ENCODE results near the gene PLXNA4.

PLXNA4 gene

DNA sequence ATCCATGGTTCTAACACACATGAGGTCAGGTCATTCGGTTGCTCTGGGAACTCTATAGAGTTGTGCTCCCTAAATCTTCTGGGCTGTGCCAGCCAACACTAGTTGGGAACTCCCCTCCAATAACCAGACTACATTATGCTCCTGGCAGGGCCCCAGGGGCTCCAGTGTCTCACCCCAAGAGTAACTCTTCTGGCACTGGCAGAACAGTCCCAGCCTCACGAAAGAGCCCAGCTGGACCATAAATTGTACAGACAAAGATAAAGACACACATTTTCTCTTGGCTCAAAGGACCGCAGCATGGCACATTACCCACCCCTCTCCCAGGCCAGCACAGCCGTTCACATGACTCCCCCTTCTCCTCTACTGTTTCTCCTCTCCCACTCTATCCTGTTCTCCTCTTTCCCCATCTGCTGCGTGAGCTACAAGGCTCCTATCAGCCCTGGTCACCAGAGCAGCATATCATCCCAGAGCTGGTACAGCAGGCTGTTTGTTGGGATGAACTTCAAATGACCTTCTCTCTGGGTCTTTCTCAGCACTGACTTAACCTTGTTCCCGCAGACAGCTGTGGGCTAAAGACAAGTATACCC is 230.6 kb downstream of the PLXNA4 start:
- no peak for DNase-seq

- DNase-seq: no peak
These were observed 231.2 kb downstream of the PLXNA4 start for GRCh38 chr7:132345030-132345429.

GRCh38 chr7:132343199-132343598 is 233.1 kb downstream of the PLXNA4 start:
- peak; percentile 23 for DNase-seq

DNA sequence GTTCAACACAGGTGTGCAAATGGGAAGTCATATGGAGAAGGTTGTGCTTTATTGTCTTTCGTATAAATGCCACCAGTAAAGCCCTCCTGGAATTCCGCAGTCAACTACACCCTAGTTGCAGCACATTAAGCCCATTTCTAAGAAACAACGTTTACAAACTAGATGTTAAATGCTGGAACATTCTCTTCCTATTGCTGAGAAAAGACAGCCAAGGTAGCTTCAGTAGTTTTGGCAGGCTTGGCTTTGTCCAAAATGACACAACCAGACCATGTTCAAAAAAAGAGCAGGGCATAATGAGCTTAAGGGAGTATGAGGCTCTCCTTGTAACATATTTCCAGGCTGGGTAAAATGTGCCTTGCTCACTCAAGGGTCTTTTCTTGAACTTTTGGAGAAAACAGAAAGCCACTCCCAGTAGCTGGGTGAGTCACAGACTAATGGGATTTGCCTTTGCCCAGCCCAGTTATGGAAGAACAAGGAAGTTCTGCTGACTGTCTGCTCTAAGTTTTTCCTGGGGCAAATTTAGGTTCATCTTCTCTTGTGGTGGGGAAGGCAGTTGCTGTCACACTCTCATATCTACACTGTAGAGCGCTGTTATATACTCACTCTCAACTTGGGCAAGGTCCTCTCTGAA is 238.7 kb downstream of the PLXNA4 start:
- DNase-seq: no peak

DNA sequence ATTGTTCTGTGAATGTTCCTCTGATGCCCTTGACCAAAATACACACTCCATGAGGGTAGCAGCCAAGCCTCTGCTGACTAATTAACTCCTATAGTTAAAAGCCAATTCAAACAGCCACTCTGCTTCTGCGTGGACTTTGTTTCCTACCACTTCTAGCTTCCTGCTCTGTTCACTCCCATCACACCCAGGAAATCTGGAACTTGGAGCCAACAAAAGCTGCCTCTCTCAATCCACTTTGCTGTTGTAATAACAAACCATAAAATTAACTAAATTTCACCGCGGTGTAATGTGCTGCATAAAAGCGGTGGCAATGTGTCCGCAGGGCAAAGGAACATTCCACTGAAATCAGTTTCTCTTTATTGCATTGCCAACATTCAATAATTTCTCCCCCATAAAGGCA is 239.5 kb downstream of the PLXNA4 start:
- DNase-seq: no peak

DNA sequence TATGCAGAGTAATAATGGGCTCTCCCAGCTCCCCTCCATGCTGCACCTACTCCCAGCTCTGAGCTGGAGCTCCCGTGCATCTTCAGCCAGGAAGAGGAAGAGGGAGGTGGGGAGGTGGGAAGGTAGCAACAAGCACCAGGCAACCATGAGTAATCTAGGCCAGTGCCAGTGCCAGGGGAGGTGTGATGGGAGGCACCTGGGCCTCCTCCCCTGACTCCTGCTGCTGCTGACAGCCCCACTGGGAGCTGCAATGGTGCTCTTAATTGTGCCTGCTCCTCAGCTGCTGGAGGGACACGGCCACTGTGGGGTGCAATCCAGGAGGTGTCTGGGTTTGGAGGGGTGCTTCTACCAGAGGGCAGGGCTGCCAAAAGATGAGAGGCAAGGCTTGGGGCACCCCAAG is 243.0 kb downstream of the PLXNA4 start:
- DNase-seq: no peak

GRCh38 chr7:132328760-132329159 is 247.5 kb downstream of the PLXNA4 start:
- DNase-seq: no peak

DNA sequence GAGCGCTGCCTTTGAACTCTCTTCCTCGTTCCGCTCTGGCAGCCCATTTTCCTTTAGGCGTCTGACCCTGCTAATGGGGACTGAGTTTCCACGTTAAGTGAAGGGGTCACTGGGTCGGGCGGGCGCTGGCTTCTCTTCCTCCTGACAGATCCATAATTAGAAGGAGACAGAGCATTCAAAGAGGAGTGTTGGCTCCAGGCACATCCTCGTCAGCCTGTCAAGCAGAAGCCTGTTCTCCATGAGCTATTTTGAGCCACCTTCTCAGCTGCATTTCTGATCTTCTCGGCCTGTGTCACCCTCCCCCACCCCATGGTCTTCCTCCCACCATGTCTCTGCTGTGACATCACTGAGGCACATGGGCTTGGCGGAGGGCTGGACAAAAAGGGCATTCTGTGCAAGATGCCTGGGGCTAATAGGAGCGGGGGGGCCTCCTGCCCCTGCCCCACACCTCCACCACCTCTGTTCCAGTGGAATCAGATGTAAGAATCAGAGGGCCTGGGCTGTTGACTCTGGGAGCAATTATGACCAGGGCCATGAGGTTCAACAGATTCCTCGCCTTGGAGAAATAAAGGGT is 248.1 kb downstream of the PLXNA4 start:
- DNase-seq: no peak

DNA sequence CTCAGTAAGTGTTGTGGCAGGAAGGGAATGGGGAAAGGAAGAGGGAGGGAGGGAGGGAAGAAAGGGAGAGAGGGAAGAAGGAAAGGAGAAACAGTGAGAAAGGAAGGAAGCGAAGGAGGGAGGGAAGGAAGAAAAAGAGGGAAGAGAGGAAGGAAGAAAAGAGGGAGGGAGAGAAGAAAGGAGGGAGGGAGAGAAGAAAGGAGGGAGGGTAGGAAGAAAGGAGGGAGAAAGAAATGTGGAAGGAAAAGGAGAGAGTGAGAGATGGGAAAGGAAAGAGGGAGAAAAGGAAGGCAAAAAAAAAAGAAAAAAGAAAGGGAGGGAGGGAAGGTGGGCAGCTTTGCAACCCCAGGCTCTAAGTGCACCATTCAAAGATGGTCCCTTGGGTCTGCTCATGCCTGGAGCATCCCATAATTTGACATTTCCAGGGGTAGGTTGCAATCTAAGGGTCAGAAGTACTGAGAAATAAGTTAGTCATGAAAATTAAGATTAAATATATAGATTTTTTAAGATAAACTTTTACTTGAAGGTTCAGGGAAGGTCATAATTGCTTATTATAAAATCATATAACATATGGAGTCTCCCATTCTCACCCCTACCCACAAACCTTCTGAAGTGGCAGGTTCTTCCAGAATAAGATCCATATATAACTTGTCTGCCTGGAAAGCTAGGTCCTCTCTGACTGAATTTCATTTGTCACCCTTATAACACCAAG is 249.2 kb downstream of the PLXNA4 start:
- no peak for DNase-seq

DNA sequence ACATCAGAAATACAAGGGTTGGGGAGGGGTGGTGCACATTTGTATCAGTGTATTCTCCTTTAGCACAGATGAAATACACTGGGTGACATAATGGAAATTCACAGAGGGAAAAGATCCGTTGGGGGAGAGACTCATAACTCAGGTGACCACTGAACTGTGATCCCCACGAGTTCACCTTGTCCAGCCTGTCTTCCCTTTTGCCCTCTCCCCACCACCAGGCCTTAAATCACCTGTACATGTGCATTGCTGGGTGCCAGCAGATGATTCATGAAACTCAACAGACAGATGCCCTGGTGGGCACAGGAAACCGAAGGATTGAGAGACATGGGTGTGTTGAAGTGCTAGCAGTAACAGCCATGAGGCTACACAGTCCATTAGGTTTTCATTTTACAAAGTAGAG is 253.3 kb downstream of the PLXNA4 start:
- DNase-seq: no peak

DNA sequence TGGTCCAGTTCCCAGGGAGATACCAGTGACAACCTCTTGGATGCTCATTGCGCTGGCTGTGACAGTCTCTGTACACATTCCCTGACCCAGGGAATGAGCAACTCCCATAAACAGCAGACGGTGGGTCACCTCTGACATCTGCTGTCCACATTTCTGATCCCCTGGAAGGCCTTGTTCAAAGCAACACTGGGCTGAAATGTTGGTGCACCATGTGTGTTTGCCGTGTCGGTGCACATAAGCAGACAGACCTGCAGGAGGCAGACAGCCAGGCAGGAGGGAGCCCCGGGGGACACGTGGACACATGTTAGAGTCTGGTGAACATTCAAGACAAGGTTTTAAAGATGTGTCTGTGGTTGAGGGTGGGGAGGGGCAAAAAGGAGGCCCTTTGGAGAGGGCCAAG is 254.9 kb downstream of the PLXNA4 start:
- DNase-seq: peak; percentile 18

- DNase-seq: no peak
These were observed 256.8 kb downstream of the PLXNA4 start for GRCh38 chr7:132319481-132319880.

DNA sequence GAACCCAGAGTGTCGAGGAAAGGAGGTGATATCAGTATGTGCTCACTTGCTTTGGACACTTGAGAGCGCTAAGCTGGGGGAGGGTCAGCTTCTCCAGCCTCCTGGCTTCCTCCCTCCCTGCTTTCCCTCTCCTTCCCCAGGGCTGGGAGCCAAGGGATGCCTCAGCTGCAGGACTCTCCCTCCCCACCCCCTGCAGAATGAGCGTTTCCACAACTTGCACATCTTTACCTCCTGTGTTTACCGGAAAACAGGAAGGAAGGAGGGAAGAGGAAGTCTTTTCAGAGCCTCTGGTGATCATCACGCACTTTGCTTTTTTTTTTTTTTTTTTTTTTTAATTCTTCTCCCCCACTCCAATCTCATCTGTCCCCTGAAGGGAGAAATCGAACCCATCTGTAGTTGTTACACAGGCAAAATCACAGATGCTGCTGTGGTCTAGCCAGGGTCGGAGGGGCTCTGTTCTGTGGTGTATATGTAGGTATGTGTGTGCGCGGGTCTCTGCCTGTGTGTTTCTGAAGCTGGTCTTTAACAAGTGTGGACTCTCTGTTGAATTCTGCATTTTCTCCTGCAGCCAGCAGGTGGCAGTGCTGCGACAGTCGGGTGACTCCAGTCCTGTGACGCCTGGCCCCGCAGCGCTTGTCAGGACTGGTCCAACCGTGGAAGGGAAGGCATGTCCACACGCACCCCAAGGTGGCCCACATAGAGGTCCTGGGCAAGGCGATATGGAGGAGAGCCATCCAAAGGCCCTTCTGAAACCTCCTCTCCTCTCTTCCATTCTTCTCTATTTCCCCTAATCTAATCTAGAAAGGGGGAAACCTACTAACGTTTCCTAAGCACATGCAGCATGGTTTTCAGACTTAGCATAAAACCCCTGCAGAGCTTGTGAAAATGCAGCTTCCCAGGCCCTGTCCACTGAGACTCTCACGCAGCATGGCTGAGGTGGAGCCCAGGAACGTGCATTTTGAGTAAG is 257.6 kb downstream of the PLXNA4 start:
- peak; percentile 77 for DNase-seq

DNA sequence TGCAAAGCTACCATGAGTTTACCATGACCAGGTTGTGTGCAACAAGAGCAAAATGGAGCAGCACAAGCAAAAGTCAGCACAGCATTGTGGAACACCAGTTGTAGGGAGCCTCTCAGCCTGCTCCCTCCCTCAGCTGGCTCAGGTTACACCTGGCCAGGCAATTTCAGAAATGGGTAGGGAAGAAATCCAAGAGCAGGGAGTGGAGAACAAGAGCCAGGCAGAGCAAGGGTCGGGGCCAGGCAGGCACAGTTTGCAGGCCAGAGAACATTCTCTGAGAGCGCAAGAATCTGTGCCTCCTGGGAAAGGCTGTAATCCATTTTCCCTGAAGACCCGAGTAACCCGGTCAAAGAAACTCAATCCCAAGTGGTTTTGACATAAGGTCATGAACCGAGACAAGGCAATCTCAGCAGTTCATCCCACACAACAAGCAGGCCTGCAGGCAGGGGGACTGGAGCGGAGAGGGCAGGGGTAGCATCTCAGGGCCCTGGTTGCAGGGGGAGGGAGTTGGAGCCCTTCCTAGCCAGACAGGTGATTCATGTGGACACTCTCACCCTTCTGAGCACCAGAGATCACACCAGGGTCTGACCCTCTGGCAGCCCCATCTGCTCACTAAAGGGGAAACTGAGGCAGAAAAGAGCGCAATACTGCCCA is 258.4 kb downstream of the PLXNA4 start:
- DNase-seq: no peak

GRCh38 chr7:132312531-132313055 is 263.7 kb downstream of the PLXNA4 start:
- DNase-seq: no peak

GRCh38 chr7:132311733-132312132 is 264.5 kb downstream of the PLXNA4 start:
- peak; percentile 23 for DNase-seq

DNA sequence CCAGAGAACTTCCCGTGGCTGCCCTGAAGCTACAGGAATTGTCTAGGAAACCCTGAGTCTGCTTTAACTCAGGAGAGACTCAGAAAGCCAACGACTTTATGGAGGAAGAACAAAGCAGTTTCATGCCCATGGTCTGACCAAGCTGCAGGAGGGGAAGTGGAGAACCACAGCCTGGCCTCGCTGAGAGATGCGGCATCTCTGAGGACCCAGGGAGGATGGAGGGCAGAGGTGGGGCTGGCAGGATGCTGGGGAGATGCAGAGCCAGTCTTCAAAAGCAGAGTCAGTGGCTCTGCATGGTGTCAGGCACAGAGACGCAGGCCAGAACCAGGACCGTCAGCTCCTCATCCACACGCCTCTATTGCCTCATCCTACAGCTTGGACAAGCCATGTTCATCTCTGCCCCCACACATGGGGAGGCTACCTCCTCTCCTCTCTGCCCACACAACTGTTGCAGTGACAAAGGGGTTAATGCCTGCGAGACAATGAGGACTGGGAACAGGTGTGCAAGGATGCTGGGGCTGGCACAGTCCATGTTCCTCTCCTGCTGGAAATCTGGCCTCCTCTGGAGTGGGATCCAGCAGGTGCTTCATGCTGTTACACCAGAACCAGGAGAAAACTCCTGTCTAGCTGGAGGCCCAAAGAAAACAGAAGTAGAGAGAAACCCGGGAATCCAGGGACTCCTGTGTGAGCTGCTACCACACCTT is 267.0 kb downstream of the PLXNA4 start:
- no peak for DNase-seq

DNA sequence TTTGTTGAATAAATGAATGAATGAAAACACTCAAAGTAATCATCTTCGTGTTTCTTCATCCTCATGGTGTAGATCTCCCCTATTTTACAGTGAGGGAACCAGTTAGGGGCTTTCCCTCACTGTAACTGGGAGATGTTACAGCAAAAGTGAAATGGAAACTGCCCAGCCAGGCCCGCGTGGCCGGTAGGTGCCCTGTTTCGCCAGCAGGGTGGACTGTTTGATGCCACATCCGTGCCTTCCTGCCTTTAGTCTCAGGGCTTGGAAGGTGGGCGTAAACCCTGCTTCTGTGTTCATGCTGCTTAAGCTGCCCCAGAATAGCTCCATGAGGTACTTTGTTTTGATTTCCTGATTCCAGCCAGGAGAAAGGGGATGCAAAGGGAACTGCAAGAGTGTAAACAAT is 268.8 kb downstream of the PLXNA4 start:
- no peak for DNase-seq

DNA sequence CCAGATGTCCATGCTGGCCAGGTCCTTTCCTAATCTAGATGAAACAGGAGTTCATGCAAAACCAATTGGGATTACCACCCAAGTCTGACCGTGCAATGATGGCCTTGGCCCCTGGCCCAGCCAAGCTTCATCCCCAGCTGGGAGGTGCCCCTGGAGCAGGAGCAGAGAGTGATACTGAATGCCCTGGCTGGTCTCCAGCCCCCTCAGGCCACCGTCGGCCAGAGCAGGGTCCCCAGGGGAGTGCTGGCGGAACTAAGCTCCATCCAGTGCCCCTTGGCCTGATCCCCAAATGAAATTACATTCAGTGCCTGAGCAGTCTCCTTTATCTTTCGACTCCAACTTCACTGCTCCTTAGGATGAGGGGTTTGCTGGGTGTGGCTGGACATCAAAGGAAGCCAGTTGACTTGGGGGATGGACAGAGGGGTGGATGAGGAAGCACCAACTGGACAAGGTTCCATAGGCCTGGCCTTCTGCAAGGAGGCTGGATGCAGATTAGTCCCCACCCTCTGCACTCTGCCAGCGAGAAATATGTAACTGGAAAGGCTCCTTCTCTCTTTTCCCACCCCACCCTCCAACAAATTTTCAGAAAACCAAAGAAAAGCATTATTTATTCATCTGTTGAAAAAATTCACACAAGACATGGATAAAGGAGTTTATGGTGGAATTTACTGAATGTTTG is 275.5 kb downstream of the PLXNA4 start:
- DNase-seq: no peak

DNA sequence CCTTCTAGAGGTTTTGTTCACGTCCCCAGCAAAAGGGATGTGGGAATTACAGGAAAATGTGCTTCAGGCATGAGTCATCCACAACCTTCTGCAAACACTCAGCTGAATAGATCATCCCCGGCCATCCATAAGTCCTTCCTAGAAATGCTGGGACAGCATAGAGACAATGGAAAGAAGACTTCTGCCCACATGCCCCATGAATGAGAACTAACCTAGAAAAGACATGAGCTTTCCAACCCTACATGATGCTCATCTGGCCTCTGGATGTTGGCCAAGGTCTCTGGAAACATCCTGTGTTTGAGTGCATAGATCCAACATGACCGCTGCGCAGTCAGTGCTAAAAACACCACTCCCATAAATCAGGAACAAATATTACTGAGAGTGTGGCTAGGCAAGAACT is 277.5 kb downstream of the PLXNA4 start:
- peak; percentile 88 for DNase-seq

DNA sequence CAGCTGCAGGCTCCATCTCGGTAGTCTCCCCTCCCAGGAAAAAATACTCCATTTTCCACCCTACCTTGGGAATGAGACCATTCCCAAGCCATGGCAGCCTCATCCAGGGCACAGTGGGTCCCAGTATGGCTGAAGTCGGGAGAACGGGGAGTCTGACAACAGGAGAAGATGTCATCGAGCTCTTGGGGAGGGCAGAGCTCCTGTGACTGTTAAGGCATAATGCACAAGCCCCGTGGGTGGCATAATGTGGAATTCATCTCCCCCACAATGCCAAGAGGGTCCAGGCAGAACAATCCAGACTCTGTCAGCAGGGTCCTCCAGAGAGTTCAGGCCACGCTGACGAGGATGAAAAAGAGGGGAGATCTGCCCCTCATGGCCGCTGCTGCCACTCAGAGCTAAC is 279.4 kb downstream of the PLXNA4 start:
- DNase-seq: no peak
